ENCODE results near the gene KIF16B. TPM values are rescaled to one million over a fixed set of nuclear protein-coding genes. Genes with fewer than 3 reads are reported as not detected.

KIF16B gene
- total and polyA plus RNA-seq, 9 of the 15 experiments (the other 6 are each of a cell fraction or from before 2014, with no cell fraction given) = 1.00 to 10.6 (median 8.5) TPM

GRCh38 chr20:16364320-16364687 is 208.9 kb downstream of the KIF16B start:
- H3K4me1 ChIP-seq (replicated peaks in 1 of 2; ENCODE audit: control insufficient read depth in 2 of 2, insufficient read depth in 2 of 2, low read length in 2 of 2) = no peaks in the 10 kb centered on the region
- CTCF ChIA-PET (ENCODE audit: low intra/inter-chr PET ratio) = no interaction called here
- POLR2A ChIA-PET = no interaction called here
- ATAC-seq (no peak), FAIRE-seq (no peak), DNase-seq (ENCODE audit: extremely low read depth in 1 of 4, low spot score in 3 of 4) (no peak)
- no peak overlapping the region for H3K9ac ChIP-seq (ENCODE audit: insufficient read depth in 1 of 2, low read depth in 2 of 2, low read length in 2 of 2)
- no peaks in the 10 kb centered on the region for H4K20me1 ChIP-seq (replicated peaks; ENCODE audit: control insufficient read depth, insufficient read depth, low read length)
- 0 out of 3 replicates have a peak, but pooled peaks cover 3% of the 10 kb centered on the region for H3K36me3 ChIP-seq (ENCODE audit: control insufficient read depth, insufficient read depth, low read length)
- H3K27ac ChIP-seq (ENCODE audit: extremely low read depth, low read depth, low read length) = no peak overlapping the region
- in situ Hi-C loops (cut with MboI) = no loop called here
- no peaks in the 10 kb centered on the region for H3K27me3 ChIP-seq (ENCODE audit: control insufficient read depth in 2 of 2, insufficient read depth in 2 of 2, low read length in 2 of 2)
- H2AFZ ChIP-seq (ENCODE audit: low read depth, low read length) = no peak overlapping the region
- WGBS (ENCODE audit: insufficient coverage, low coverage, missing lambda C conversion rate) = 64% methylated on average over 5 of the region's 5 CpGs
- H3K4me3 ChIP-seq = no peak overlapping the region
- no TSS peak for BruUV-seq (replicated peaks)
- intact Hi-C loops (cut with micrococcal nuclease) = no loop called here
- H3K79me2 ChIP-seq (ENCODE audit: control insufficient read depth, insufficient read depth, low read length) = no peaks in the 10 kb centered on the region
- TF ChIP-seq, protein P1, sequence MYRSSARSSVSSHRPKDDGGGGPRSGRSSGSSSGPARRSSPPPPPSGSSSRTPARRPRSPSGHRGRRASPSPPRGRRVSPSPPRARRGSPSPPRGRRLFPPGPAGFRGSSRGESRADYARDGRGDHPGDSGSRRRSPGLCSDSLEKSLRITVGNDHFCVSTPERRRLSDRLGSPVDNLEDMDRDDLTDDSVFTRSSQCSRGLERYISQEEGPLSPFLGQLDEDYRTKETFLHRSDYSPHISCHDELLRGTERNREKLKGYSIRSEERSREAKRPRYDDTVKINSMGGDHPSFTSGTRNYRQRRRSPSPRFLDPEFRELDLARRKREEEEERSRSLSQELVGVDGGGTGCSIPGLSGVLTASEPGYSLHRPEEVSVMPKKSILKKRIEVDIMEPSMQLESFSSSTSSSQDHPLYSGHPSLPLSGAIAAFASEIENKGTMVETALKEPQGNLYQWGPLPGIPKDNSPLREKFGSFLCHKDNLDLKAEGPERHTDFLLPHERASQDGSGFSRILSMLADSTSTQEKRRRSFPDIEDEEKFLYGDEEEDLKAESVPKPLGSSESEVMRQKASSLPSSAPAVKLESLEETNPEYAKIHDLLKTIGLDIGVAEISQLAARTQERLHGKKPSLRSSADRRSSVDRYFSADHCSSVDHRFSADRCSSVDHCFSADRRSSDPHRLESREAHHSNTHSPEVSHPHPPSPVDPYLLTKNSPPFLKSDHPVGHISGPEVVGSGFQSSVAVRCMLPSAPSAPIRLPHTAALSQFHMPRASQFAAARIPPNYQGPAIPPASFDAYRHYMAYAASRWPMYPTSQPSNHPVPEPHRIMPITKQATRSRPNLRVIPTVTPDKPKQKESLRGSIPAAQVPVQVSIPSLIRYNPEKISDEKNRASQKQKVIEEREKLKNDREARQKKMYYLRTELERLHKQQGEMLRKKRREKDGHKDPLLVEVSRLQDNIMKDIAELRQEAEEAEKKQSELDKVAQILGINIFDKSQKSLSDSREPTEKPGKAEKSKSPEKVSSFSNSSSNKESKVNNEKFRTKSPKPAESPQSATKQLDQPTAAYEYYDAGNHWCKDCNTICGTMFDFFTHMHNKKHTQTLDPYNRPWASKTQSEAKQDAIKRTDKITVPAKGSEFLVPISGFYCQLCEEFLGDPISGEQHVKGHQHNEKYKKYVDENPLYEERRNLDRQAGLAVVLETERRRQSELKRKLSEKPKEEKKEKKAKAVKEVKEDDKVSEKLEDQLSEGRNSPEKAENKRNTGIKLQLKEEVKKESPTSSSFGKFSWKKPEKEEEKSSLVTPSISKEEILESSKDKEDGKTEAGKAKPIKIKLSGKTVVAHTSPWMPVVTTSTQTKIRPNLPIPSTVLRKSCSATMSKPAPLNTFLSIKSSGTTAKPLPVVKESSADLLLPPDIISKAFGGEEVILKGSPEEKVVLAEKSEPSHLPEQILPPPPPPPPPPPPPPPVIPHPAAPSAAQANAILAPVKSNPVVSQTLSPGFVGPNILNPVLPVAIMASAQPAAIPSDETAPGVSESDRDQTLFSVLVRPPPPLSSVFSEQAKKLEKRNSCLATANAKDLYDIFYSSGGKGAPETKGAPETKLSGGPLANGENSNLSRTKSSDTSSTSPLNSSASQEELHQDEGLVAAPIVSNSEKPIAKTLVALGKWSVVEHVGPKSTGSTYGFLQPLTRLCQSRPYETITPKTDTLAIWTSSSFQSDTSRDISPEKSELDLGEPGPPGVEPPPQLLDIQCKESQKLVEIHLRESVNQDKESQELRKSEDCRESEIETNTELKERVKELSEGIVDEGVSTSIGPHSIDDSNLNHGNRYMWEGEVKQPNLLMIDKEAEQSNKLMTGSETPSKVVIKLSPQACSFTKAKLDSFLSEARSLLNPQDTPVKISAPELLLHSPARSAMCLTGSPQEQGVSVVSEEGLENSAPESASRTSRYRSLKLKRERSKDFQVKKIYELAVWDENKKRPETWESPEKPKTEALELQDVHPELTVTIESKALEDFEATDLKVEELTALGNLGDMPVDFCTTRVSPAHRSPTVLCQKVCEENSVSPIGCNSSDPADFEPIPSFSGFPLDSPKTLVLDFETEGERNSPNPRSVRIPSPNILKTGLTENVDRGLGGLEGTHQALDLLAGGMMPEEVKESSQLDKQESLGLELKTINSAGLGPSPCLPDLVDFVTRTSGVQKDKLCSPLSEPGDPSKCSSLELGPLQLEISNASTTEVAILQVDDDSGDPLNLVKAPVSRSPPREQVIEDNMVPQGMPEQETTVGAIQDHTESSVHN (IDR thresholded peaks at IDR 0.05; ENCODE audit: borderline replicate concordance in 1 of 2, low read depth in 1 of 2) = no peak
- TF ChIP-seq CCAR2 (IDR thresholded peaks at IDR 0.05; ENCODE audit: low read depth, low read length) (no peak), RBM14 (IDR thresholded peaks at IDR 0.05; ENCODE audit: borderline replicate concordance, insufficient read depth, low read depth, low read length) (no peak), PPARD (CRISPR knock-in tag; IDR thresholded peaks at IDR 0.05) (no peak), HDAC2 (IDR thresholded peaks at IDR 0.05) (no peak), KDM4B (IDR thresholded peaks at IDR 0.05; ENCODE audit: borderline replicate concordance in 2 of 2, low read depth in 1 of 2) (no peak)
- TF ChIP-seq, protein P2, sequence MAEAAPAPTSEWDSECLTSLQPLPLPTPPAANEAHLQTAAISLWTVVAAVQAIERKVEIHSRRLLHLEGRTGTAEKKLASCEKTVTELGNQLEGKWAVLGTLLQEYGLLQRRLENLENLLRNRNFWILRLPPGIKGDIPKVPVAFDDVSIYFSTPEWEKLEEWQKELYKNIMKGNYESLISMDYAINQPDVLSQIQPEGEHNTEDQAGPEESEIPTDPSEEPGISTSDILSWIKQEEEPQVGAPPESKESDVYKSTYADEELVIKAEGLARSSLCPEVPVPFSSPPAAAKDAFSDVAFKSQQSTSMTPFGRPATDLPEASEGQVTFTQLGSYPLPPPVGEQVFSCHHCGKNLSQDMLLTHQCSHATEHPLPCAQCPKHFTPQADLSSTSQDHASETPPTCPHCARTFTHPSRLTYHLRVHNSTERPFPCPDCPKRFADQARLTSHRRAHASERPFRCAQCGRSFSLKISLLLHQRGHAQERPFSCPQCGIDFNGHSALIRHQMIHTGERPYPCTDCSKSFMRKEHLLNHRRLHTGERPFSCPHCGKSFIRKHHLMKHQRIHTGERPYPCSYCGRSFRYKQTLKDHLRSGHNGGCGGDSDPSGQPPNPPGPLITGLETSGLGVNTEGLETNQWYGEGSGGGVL (CRISPR knock-in tag; IDR thresholded peaks at IDR 0.05) = no peak
- H3K9me3 ChIP-seq (replicated peaks; ENCODE audit: control insufficient read depth, insufficient read depth, low read depth, low read length) = no peaks in the 10 kb centered on the region
- no peak overlapping the region for H3K4me2 ChIP-seq (ENCODE audit: insufficient read depth, low read length)
- H3K9me1 ChIP-seq (ENCODE audit: control insufficient read depth, insufficient read depth, low read length) = no peaks in the 10 kb centered on the region
